Measurements from ENCODE around the gene DLG3.

DLG3 gene

DNA sequence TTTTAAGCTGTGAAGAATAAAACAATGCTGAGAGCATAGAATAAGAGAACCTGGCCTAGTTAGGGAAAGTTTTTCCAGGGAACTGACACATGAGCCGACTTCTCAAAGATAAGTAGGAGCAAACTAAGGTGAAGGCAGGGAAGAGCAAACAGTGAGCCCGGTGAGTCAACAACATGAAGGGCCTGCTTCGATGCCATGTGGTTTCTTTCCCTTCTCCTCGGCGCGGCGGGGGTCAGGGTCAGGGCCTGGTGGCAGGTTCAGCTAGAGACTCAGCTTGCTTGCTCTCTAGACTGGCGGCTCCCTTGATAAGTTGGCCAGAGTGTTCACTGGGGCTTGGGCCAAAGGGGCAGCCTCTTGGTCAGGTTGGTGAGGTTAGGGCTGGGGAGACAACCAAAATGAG lies 81.1 kb downstream of the DLG3 start:
- no peak for DNase-seq

DNA sequence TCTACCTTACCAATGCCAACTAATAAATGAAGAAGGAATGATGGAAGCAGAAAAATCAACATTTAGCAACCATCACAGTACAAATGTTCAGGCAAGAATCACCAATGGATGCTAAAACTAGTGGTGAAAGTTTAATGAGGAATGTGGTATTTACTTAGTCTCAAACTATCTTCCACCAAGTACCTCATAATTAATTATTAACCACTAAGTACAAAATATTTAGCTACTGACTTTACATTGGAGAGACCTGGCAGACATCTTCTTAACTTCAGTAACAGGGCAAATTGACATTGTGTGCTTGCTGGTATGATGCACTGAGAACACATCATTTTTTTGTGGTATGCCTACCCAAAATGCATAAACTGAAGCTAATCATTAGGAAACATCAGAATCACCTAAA lies 82.4 kb downstream of the DLG3 start:
- DNase-seq: no peak

GRCh38 chrX:70527610-70528345 lies 83.1 kb downstream of the DLG3 start:
- DNase-seq: no peak

DNA sequence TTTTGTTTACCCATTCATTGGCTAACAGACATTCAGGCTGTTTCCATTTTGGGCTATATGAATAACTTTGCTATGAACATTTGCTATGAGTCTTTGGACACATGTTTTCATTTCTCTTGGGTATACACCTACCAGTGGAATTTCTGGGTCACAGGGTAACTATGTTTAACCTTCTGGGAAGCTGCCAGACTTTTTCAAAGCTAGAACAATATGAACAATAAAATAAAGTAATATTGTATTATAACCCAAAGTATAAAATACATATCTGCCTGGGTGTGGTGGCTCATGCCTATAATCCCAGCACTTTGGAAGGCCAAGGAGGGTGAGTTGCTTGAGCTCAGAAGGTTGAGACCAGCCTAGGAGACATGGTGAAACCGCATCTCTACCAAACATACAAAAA lies 90.6 kb downstream of the DLG3 start:
- DNase-seq: no peak

DNA sequence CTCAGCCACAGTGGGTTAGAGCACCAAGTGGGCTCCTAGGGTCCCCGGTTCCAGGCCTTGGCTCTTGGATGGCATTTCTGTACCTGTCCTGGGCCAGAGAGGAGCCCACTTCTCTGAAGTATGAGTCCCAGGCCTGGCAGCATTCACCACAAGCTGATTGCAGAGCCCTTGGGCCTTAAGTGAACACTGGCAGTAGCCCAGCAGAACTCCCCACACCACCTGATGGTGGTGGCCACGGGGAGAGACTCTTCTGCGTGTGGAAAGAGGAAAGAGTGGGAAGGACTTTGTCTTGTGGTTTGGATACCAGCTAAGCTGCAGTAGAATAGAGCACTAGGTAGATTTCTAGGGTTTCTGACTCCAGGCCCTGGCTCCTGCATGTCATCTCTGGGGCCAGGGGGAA lies 104.8 kb downstream of the DLG3 start:
- no peak for DNase-seq

GRCh38 chrX:70552130-70552704 lies 107.6 kb downstream of the DLG3 start:
- DNase-seq: no peak

DNA sequence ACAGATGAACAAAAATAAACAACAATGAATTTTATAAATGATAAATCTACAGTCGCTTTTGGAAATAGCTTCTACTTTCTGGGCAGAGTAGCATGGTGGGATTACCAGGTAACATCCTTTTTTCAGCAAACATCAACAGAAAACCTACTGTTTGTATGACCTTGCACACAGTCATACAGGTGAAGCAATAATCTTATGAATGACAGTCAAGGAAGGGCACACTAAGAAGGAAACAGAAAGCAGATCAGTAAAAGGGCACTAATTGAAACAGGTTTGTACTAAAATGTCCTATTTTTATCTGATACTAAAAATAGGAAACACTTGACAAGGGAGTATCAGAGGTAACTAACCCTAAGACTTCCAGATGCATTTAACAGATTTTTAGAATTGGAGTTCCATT lies 108.9 kb downstream of the DLG3 start:
- no peak for DNase-seq

- no peak for DNase-seq
These were observed 109.4 kb downstream of the DLG3 start for GRCh38 chrX:70554081-70554480.

- no peak for DNase-seq
These were observed 109.9 kb downstream of the DLG3 start for GRCh38 chrX:70554523-70554922.

- no peak for DNase-seq
These were observed 110.3 kb downstream of the DLG3 start for GRCh38 chrX:70554948-70555347.
